ENCODE results near the gene KHSRP.

DNA sequence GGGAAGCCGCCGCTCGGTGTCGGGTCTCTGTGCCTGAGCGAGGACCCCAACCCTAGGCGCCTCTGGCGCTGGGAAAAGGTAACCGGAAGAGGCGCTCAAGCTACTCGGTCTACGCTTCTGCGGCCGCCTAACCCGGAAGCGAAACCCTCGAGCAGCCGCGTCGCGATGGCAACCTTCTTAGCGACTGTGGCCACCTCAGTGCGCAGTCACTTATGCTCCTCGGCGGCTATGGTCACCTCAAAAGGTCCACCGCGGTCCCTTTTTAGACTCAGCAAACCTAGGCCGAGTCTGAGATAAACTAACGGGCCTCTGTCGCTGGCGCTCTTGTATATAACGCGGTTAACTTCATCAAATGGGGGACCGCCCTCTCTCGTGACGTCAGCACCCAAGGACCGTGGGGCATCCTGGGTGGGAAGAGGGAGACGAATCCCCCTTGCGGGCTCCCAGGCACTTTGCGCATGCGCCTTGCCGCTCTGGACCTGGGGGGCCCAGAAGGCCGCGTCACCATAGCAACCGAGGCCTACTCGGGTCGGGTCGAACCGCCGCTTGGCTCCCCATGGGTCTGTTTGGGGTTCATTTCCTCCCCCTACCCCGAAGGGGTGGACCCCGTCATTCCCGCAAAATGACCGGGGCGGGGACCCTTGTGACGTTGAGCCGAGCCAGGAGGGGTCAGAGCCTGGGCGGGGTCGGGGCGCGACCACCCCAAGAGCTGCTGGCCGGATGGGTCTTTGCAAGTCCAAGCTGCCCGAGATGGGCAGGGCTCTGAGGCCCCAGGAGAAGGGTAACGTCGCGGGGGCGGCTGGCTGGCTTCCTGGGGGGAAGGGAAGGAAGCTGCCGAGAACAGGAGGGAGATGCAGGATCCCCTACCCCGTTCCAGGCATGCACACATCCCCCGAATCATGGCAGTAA is 31.3 kb downstream of the KHSRP start, which contains the start of gene GTF2F1:
- TF ChIP-seq POLR2A (IDR thresholded peaks at IDR 0.05) (no peak), CTCF (IDR thresholded peaks at IDR 0.05) (no peak)

Data from lower leg skin (tissue), 3 donors.